GM10248 (cell line): Measurements from ENCODE around the gene IGFBP2.
A peak's percentile ranks its signal among the peaks of the same experiment; 100 is the strongest.

Experiments
- CTCF ChIA-PET: fragments of 300-600 bp; sonication (Branson Sonifier 250); formaldehyde crosslinking; extraction: SDS; loops from one replicate; lab custom pipeline; 2021; ENCODE audit warnings: antibody characterized with exemption; lab: Yijun Ruan, JAX
- POLR2A ChIA-PET: fragments of 350-650 bp; sonication (Branson Sonifier 250); formaldehyde crosslinking; extraction: SDS; loops from one replicate; lab custom pipeline; 2020; ENCODE audit warnings: antibody characterized with exemption; lab: Yijun Ruan, JAX
- DNase-seq: peaks from one replicate; pipeline ENCODE4 v3.0.0; 2012; ENCODE audit errors: extremely low spot score
- CTCF ChIP-seq: IDR thresholded peaks from 2 replicates; pipeline ENCODE4 v1.5.1; 2012; ENCODE audit warnings: mild to moderate bottlenecking, low read depth; ENCODE audit errors: extremely low read depth, missing control alignments, control extremely low read depth

The IGFBP2 gene

GRCh38 chr2:216689397-216689796, 56.2 kb downstream of the IGFBP2 start:
- no peak for DNase-seq
- ChIA-PET CTCF (interaction anchor here (1.1 to 2.9 kb wide), 2 partner anchors 9 to 821 kb away, joined by 3 to 8 read pairs; no protein-coding TSS in a partner anchor), POLR2A (interaction anchor here (0.6 to 0.7 kb wide), 2 partner anchors 97 to 259 kb away, joined by 3 read pairs; no protein-coding TSS in a partner anchor)
- TF ChIP-seq CTCF = no peak

- TF ChIP-seq CTCF = no peak
- ChIA-PET CTCF (interaction anchor here (0.5 to 2.9 kb wide), 5 partner anchors 8 to 1023 kb away, joined by 3 to 10 read pairs (median 3); no protein-coding TSS in a partner anchor), POLR2A (no interaction called here)
- no peak for DNase-seq
These were observed 57.2 kb downstream of the IGFBP2 start for GRCh38 chr2:216690456-216690852.

- DNase-seq = peak; percentile 65
- no peak for TF ChIP-seq CTCF
- CTCF ChIA-PET = interaction anchor here (1.2 to 2.9 kb wide), 4 partner anchors 8 to 1022 kb away, joined by 3 to 10 read pairs (median 6); no protein-coding TSS in a partner anchor
- POLR2A ChIA-PET = no interaction called here
These were observed 57.9 kb downstream of the IGFBP2 start for GRCh38 chr2:216690853-216691741.

GRCh38 chr2:216692636-216693413, 59.6 kb downstream of the IGFBP2 start:
- TF ChIP-seq CTCF = no peak
- peak; percentile 68 for DNase-seq
- CTCF ChIA-PET = interaction anchor here (1.3 to 1.8 kb wide), 2 partner anchors 11 to 1020 kb away, joined by 6 to 13 read pairs; no protein-coding TSS in a partner anchor
- POLR2A ChIA-PET = interaction anchor here (0.5 to 0.6 kb wide), 2 partner anchors 30 to 604 kb away, joined by 3 to 7 read pairs; no protein-coding TSS in a partner anchor

GRCh38 chr2:216693414-216694080, 60.3 kb downstream of the IGFBP2 start:
- TF ChIP-seq CTCF = no peak
- CTCF ChIA-PET = interaction anchor here (0.7 to 1.8 kb wide), 5 partner anchors 7 to 1020 kb away, joined by 3 to 13 read pairs (median 5); no protein-coding TSS in a partner anchor
- no peak for DNase-seq
- POLR2A ChIA-PET = interaction anchor here (0.5 to 0.6 kb wide), 2 partner anchors 31 to 603 kb away, joined by 3 to 7 read pairs; no protein-coding TSS in a partner anchor
